HG03520 (cell line): Measurements from ENCODE around the gene CKMT1B.
"Not testable (repeated sequence)": the region's sequence is repeated elsewhere in the genome, so short reads cannot be mapped to it uniquely, and the experiment has no call there.

Source experiments
- ATAC-seq: cut with Tn5 transposase; IDR thresholded peaks from one replicate; pipeline ENCODE4 v1.9.1; 2021; ENCODE audit warnings: mild to moderate bottlenecking, moderate library complexity; ENCODE audit not compliant: unreplicated experiment

Gene CKMT1B

GRCh38 chr15:43593328-43594190 lies at the start of gene CKMT1B:
Gene CKMT1B (plus strand): TSS chr15:43594027. CDS start chr15:43594219, 192 bp downstream.
- ATAC-seq = not testable (repeated sequence)

GRCh38 chr15:43544266-43544665 lies 49.6 kb upstream of the CKMT1B start:
- no peak for ATAC-seq

GRCh38 chr15:43545426-43545825 lies 48.4 kb upstream of the CKMT1B start:
- no peak for ATAC-seq

GRCh38 chr15:43547539-43547938 lies 46.3 kb upstream of the CKMT1B start:
- ATAC-seq = no peak

DNA sequence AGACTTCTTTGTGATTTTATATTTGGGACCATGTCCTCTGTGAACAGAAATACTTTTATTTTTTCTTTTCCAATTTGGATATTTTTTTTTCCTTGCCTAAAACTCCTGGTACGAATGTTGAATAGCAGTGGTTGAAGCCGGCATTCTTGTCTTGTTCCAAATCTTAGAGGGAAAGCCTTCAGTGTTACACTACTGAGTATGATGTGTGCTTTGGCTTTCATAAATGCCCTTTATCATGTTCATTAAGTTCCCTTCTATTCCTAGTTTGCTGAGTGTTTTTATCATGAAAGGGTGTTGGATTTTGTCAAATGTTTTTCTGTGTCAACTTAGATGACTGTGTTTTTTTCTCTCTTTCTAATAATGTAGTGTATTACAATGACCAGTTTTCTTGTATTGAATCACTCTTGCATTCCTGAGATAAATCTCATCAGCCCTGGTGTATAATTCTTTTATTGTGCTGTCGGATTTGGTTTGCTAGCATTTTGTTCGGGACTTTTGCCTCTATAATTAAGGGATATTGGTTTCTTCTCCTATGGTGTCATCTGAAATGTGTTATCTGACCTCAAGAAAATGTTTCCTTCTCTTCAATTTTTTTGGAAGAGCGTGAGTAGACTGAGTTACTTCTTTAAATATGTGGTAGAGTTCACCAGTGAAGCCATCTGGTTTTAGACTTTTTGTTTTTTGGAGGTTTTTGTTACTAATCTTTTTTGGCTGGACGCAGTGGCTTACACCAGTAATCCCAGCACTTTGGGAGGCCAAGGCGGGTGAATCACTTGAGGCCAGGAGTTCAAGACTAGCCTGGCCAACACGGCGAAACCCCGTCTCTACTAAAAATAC lies 43.1 kb upstream of the CKMT1B start:
- no peak for ATAC-seq

GRCh38 chr15:43552256-43552655 lies 41.6 kb upstream of the CKMT1B start:
- no peak for ATAC-seq

GRCh38 chr15:43552986-43553385 lies 40.8 kb upstream of the CKMT1B start:
- no peak for ATAC-seq

DNA sequence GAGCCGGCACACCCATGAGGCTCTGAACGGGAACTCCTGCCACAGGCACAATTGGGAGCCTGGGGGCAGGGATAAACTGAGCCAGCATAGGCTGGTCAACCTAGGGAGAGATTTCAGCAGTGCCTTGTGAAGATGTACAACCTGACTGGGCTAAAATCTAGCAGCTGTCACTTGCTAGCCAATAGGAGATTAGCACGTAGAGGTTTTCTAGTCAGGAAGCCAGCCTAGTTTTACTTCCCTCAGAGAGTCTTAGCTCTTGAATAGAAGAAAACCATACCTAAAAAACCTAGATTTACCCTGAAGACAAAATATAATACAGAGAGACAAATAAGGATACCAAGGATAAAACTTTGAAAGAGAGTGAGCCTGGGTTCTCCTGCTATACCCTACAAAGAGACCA lies 31.1 kb upstream of the CKMT1B start:
- not testable (repeated sequence) for ATAC-seq

- not testable (repeated sequence) for ATAC-seq
Observed at GRCh38 chr15:43563793-43564192, 30.0 kb upstream of the CKMT1B start.

DNA sequence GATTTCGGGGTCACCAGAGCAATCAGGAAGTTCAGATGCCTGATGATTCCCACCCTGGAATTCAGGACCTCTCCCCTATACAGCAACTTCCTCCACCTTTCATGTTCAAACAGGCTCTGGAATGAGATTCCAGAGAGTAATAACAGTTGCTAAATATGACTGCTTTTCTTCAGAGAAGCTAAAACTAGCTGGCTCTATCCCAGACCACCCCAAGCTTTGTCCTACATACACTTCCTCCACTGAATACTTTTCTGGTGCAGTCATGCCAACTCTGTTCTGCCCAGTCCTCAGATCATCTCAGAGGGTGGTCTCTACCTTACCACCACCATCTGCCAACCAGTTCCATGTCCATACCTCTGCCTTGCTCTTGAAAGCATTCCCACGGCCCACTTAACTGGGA lies 27.2 kb upstream of the CKMT1B start:
- ATAC-seq = not testable (repeated sequence)

GRCh38 chr15:43574607-43575006 lies 19.2 kb upstream of the CKMT1B start:
- not testable (repeated sequence) for ATAC-seq

DNA sequence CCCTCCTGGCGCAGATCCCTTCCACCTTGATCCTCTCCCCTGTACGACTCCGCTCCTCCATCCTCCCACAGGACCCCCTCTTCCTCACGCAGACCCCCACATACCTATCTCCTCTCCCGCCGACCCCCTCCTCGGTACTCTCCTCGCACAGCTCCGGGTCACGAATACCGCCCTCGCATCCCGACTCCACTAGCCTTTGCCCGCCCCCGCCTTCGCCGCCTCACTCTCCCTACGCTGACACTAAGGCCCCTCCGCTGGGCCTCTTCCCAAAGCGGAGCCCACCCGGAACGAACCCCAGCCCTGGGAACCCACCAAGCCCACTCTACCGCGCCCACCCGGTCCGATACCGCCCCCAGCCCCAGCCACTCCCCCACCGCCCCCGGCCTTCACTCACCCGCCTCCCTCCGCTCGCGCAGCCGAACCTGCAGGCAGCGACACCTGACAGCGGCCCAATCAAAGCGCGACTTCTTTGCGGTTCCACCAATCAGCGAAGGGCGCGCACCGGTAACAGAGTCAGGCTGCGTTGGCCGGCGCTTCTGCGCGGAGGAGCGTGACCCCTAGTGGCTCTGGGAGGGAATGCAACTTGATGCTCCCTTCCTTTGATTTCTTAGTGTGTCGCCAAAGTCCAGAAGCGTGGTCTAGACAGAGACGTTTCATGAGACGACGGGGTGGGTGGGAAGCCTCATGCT lies 3.9 kb upstream of the CKMT1B start, which contains the start of gene PPIP5K1:
Gene PPIP5K1, minus strand, starts transcription at position 431 of the 689 bp plus-strand sequence. CDS start 5,704 bp downstream, outside the sequence.
- peak; percentile 86 for ATAC-seq

DNA sequence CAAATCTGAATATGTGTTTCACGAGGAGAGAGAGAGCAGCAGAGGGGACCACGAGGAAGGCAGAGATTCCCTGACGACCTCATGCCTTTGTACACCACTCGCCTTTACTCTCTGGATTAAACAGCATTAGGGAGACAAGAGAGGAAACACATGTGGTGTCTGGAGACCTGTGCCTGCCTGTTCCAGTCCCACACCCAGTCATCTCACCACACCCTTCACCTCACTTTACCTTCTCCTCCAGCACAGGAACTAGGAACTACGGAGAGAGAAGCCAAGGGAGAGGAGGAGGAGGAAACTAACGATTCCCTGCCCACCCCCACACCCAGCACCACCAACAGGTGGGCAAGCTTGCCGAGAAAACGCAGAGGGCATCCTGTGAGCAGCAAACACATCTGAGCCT lies 986 bp upstream of the CKMT1B start:
- ATAC-seq = not testable (repeated sequence)

DNA sequence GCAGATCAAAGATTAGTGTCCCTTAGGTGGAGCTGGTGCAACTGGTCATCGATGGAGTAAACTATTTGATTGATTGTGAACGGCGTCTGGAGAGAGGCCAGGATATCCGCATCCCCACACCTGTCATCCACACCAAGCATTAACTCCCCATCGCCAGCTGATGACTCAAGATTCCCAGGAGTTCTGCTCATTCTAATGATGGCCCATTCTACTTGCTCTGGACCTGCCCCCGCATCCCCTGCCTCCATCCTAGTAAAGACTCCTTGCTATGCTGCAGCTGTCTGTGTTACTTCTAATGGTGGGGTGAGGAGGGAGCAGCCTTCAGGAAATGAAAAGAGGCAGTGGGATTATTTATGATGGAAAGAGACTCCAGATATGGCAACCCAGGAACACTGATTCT lies 5.3 kb downstream of the CKMT1B start:
- not testable (repeated sequence) for ATAC-seq

DNA sequence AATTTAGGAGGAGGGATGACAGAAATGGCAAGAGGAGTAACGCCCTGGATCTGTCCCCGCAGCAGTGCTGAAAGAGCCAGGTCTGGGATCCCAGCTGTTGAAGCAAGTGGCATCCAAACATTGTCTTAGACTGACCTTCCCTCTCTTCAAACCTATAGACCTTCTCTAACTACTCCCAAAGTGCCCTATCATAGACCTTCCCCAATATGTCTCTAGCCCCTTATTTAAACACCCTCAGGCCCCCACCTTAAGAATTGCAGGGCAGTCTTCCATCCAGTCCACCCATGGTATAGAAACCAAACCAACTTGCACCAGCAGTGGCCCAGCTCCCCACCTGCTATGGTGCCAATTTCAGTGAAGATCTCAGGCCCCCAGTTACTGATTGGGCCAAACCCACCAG lies 6.4 kb downstream of the CKMT1B start:
- not testable (repeated sequence) for ATAC-seq

- not testable (repeated sequence) for ATAC-seq
Observed at GRCh38 chr15:43602233-43602632, 8.4 kb downstream of the CKMT1B start.

DNA sequence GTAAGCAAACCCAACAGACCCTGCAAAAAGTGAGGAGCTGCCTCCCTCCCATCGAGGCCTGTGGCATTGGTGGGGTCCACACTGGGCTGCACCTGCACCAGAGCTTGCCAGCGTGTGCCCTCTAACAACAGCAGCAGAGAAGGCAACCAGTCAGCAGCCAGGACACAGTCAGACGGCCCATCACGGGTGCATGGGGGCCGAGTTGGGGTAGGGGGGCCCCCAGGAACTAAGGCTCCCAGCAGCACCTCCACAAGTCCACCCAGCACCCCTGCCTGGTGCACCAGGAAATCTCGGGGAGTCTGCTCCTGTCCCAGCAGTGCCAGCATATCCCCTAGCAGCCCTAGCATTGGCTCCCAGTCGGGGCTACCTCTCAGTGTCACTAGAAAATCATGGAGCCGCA lies 23.9 kb downstream of the CKMT1B start:
- ATAC-seq = not testable (repeated sequence)

GRCh38 chr15:43618700-43619099 lies 24.9 kb downstream of the CKMT1B start, which contains the start of gene STRC:
Gene STRC (minus strand): TSS chr15:43618800. CDS start chr15:43618722, 78 bp downstream.
- not testable (repeated sequence) for ATAC-seq

DNA sequence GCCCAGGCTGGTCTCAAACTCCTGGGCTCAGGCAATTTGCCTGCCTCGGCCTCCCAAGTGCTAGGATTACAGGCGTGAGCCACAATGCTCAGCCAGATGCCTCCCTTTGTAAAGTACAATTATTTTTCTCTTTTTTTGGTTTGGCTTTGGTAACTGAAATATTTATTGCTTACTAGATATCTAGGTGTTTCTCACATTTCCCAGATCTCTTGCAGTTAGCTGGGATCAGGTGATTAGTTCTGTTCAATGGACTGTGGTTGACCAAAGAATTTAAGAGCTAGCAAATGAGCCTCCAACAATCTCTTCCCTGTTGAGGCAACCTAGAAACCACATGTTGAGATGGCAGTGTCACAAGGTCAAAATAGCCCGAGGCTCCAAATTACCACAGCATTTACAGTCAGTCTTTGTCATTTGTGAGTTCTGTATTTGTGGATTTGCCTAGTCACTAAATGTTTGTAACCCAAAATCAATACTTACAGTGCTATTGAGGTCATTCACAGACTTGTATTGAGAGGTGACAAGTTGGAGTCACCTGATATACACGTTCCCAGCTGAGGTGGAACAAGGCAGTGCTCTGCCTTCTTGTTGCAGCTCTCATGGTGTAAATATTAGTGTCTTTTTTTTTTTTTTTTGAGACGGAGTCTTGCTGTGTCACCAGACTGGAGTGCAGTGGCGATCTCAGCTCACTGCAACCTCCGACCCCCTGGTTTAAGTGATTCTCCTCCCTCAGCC lies 28.4 kb downstream of the CKMT1B start:
- not testable (repeated sequence) for ATAC-seq

DNA sequence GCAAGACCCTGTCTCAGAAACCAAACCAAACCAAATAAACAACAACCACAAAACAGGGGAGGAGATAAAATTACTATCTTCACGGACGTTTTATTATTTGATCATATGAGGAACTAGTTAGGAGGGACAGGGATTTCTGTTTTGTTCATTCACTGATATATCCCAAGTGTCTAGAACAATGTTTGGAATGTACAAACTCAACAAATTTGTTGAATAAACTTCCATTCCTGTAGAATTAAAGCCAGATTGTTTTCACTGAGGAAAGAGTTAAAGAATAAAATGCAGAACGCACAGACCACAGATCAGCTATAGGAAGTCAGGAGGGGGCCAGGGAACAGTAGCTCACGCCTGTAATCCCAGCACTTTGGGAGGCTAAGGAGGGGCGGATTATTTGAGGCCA lies 31.3 kb downstream of the CKMT1B start:
- no peak for ATAC-seq
